Caco-2 (cell line): ENCODE data around the gene ANAPC10. TPM values are rescaled to one million over a fixed set of nuclear protein-coding genes. Genes with fewer than 3 reads are reported as not detected.

ENCODE experiments used
- BruUV-seq: library from RNA; stranded (reverse); fragments of 400-500 nt; replicated peaks from 2 replicates; lab custom pipeline; 2021; lab: Mats Ljungman, UMichigan
- CTCF ChIA-PET: fragments of 300-600 bp; sonication (Branson Sonifier 250); formaldehyde crosslinking; loops from one replicate; lab custom pipeline; 2022; ENCODE audit warnings: antibody characterized with exemption; lab: Charles Lee
- POLR2A ChIA-PET: fragments of 300-600 bp; sonication (Branson Sonifier 250); formaldehyde crosslinking; loops from one replicate; lab custom pipeline; 2022; ENCODE audit warnings: antibody characterized with exemption; lab: Charles Lee
- DNase-seq, 2 experiments: peaks; one replicate each; pipeline versions ENCODE4 v3.0.0 to v3.0.0-alpha.2; 2020 to 2022
- H3K27me3 ChIP-seq: replicated peaks from 2 replicates; pipeline ENCODE4 v1.6.0; 2011; ENCODE audit warnings: low read length; ENCODE audit not compliant: control insufficient read depth, insufficient read depth
- H3K36me3 ChIP-seq: 2 replicates; pipeline ENCODE4 v1.5.1; 2011; ENCODE audit warnings: low read length; ENCODE audit not compliant: control insufficient read depth, insufficient read depth
- H3K4me1 ChIP-seq: fragments of 250-450 bp; sonication (Bioruptor Pico); 2 replicates; pipeline ENCODE4 v1.5.1; 2020; ENCODE audit warnings: mild to moderate bottlenecking
- H3K4me3 ChIP-seq: 2 replicates; pipeline ENCODE4 v1.5.1; 2011; ENCODE audit warnings: low read depth, mild to moderate bottlenecking, control low read depth, low read length
- H3K9me3 ChIP-seq: fragments of 250-450 bp; sonication (Bioruptor Pico); 2 replicates; pipeline ENCODE4 v1.5.1; 2020; ENCODE audit warnings: mild to moderate bottlenecking, moderate library complexity
- H3K27ac Mint-ChIP-seq: one replicate; pipeline ENCODE4 v1.8.0; 2022; ENCODE audit warnings: mixed read lengths; ENCODE audit not compliant: unreplicated experiment
- H3K27me3 Mint-ChIP-seq: one replicate; pipeline ENCODE4 v1.8.0; 2022; ENCODE audit warnings: mixed read lengths; ENCODE audit not compliant: insufficient read depth, unreplicated experiment
- H3K36me3 Mint-ChIP-seq: one replicate; pipeline ENCODE4 v1.8.0; 2022; ENCODE audit warnings: mild to moderate bottlenecking, mixed read lengths; ENCODE audit not compliant: insufficient read depth, unreplicated experiment
- H3K4me1 Mint-ChIP-seq: one replicate; pipeline ENCODE4 v1.8.0; 2022; ENCODE audit warnings: low read depth, mixed read lengths; ENCODE audit not compliant: unreplicated experiment
- H3K4me3 Mint-ChIP-seq: one replicate; pipeline ENCODE4 v1.8.0; 2022; ENCODE audit warnings: mild to moderate bottlenecking, moderate library complexity, mixed read lengths; ENCODE audit not compliant: unreplicated experiment
- H3K9me3 Mint-ChIP-seq: one replicate; pipeline ENCODE4 v1.8.0; 2022; ENCODE audit warnings: mixed read lengths; ENCODE audit not compliant: unreplicated experiment
- CTCF ChIP-seq, 2 experiments: fragments of 200-600 bp in 1 of 2; IDR thresholded peaks; 1 replicate in 1 of 2; 2 replicates in 1 of 2; pipeline versions ENCODE4 v1.5.1 to v1.8.0; 2011 to 2022; ENCODE audit warnings: antibody characterized with exemption in 1 of 2, control low read depth in 1 of 2, inconsistent platforms in 1 of 2, low read depth in 1 of 2, low read length in 1 of 2, mild to moderate bottlenecking in 1 of 2, moderate library complexity in 1 of 2; ENCODE audit not compliant: insufficient read depth in 1 of 2, severe bottlenecking in 1 of 2, unreplicated experiment in 1 of 2
- intact Hi-C: fragments of 100-400 bp; cut with micrococcal nuclease; formaldehyde crosslinking; loops from one replicate; pipeline ENCODE4 v1.10.0; 2022; ENCODE audit not compliant: unreplicated experiment
- total RNA-seq: library from RNA; stranded (reverse); gene quantifications from 2 replicates; pipeline ENCODE4 v1.2.3, GENCODE V29; 2022

ANAPC10 gene
- total RNA-seq, 1 experiment from 2014 or later = 24.2 TPM

- Histone ChIP-seq H3K9me3 (no peaks in the 10 kb centered on the region; the same call in 1 of the 2 replicates), H3K27me3 (no peaks in the 10 kb centered on the region), H3K4me3 (no peak overlapping the region), H3K36me3 (no peaks in the 10 kb centered on the region), H3K4me1 (peaks cover 14% of the 10 kb centered on the region)
- H3K36me3 Mint-ChIP-seq = no peaks in the 10 kb centered on the region
- no peak for DNase-seq
- H3K27ac Mint-ChIP-seq = no peak overlapping the region
- no peaks in the 10 kb centered on the region for H3K9me3 Mint-ChIP-seq
- BruUV-seq = no TSS peak
- ChIA-PET POLR2A (no interaction called here), CTCF (no interaction called here)
- intact Hi-C loops = no loop called here
- no peak for TF ChIP-seq CTCF (IDR thresholded peaks at IDR 0.05; ENCODE audit: insufficient read depth in 1 of 2, low read depth in 1 of 2, low read length in 1 of 2, severe bottlenecking in 1 of 2, unreplicated experiment in 1 of 2)
- peaks cover 11% of the 10 kb centered on the region for H3K4me1 Mint-ChIP-seq
- no peaks in the 10 kb centered on the region for H3K27me3 Mint-ChIP-seq
- no peak overlapping the region for H3K4me3 Mint-ChIP-seq
Observed at GRCh38 chr4:144985531-144985930, 112.5 kb downstream of the ANAPC10 start.

DNA sequence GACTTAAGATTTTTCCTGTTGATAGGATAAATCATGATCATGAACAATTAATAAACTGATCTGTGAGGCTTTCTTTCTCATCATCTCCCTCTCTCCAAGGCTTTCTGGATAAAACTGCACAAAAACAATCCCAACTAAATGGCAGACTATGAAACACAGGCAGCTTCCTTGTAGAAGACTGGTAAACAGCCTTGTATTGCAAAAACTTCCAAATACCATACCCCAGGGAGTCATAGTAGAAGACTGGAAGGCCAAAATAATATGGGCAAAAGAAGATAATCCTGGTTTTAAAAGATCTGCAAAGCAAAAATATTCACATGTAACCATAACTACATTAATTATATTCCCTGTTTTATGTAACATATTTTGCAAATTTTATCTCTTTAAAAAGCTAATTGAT, 113.0 kb downstream of the ANAPC10 start:
- no peak overlapping the region for H3K27ac Mint-ChIP-seq
- peaks cover 11% of the 10 kb centered on the region for H3K4me1 ChIP-seq

GRCh38 chr4:144984241-144984640, 113.8 kb downstream of the ANAPC10 start:
- Histone ChIP-seq H3K4me3 (no peak overlapping the region), H3K9me3 (peaks cover 6% of the 10 kb centered on the region), H3K36me3 (no peaks in the 10 kb centered on the region), H3K4me1 (peaks cover 4% of the 10 kb centered on the region), H3K27me3 (no peaks in the 10 kb centered on the region)
- no peaks in the 10 kb centered on the region for H3K36me3 Mint-ChIP-seq
- ChIA-PET POLR2A (no interaction called here), CTCF (no interaction called here)
- intact Hi-C loops = no loop called here
- no peak for TF ChIP-seq CTCF (IDR thresholded peaks at IDR 0.05; ENCODE audit: insufficient read depth in 1 of 2, low read depth in 1 of 2, low read length in 1 of 2, severe bottlenecking in 1 of 2, unreplicated experiment in 1 of 2)
- no peak for DNase-seq
- no peak overlapping the region for H3K27ac Mint-ChIP-seq
- peaks cover 8% of the 10 kb centered on the region for H3K9me3 Mint-ChIP-seq
- no peaks in the 10 kb centered on the region for H3K27me3 Mint-ChIP-seq
- BruUV-seq = no TSS peak
- H3K4me1 Mint-ChIP-seq = peaks cover 3% of the 10 kb centered on the region
- H3K4me3 Mint-ChIP-seq = no peak overlapping the region

More for the DNA sequence above, 113.0 kb downstream of the ANAPC10 start:
- no peak overlapping the region for H3K4me3 ChIP-seq
- H3K36me3 ChIP-seq = no peaks in the 10 kb centered on the region
- POLR2A ChIA-PET = no interaction called here
- no peak for TF ChIP-seq CTCF (IDR thresholded peaks at IDR 0.05; ENCODE audit: insufficient read depth in 1 of 2, low read depth in 1 of 2, low read length in 1 of 2, severe bottlenecking in 1 of 2, unreplicated experiment in 1 of 2)
- no peak overlapping the region for H3K4me3 Mint-ChIP-seq
- BruUV-seq = no TSS peak
- peaks cover 9% of the 10 kb centered on the region for H3K4me1 Mint-ChIP-seq
- H3K27me3 Mint-ChIP-seq = no peaks in the 10 kb centered on the region
- peaks cover 2% of the 10 kb centered on the region for H3K9me3 Mint-ChIP-seq
- CTCF ChIA-PET = no interaction called here
- intact Hi-C loops = no loop called here
- no peaks in the 10 kb centered on the region for H3K27me3 ChIP-seq
- no peaks in the 10 kb centered on the region for H3K36me3 Mint-ChIP-seq
- no peak for DNase-seq
- peaks cover 4% of the 10 kb centered on the region for H3K9me3 ChIP-seq
